Naive thymus-derived CD4-positive, alpha-beta T cell (primary cell): ENCODE measurements around the gene B3GALNT2. TPM values are rescaled to one million over a fixed set of nuclear protein-coding genes. Genes with fewer than 3 reads are reported as not detected.

ENCODE experiments used
- ATAC-seq: fragments of 150-1000 bp; cut with Tn5 transposase; 2 replicates; pipeline ENCODE4 v1.10.0; 2021; ENCODE audit warnings: mild to moderate bottlenecking, moderate library complexity
- CTCF ChIA-PET: fragments of 350-600 bp; sonication (Branson Sonifier 250); formaldehyde crosslinking; loops from one replicate; lab custom pipeline; 2021; ENCODE audit warnings: antibody characterized with exemption; lab: Charles Lee
- POLR2A ChIA-PET: fragments of 350-600 bp; sonication (Branson Sonifier 250); formaldehyde crosslinking; loops from one replicate; lab custom pipeline; 2021; ENCODE audit warnings: antibody characterized with exemption, inconsistent platforms; lab: Charles Lee
- DNase-seq, 9 donors: peaks; one replicate each; pipeline versions ENCODE4 v3.0.0 to v3.0.0-alpha.2; 2020 to 2022; ENCODE audit warnings: mixed read lengths in 1 of 9
- H3K27ac ChIP-seq: one replicate; pipeline ENCODE4 v1.7.0; 2013; ENCODE audit warnings: mild to moderate bottlenecking, low read depth, low read length, moderate library complexity
- H3K27me3 ChIP-seq, 2 donors: one replicate each; pipeline ENCODE4 v1.7.0; 2013; ENCODE audit warnings: low read length in 2 of 2, mild to moderate bottlenecking in 2 of 2, moderate library complexity in 2 of 2; ENCODE audit not compliant: control insufficient read depth in 2 of 2, insufficient read depth in 2 of 2
- H3K36me3 ChIP-seq, 3 experiments: 1 replicate in 2 of 3; 2 replicates in 1 of 3; pipeline ENCODE4 v1.7.0; 2013; ENCODE audit warnings: low read length in 3 of 3, mild to moderate bottlenecking in 3 of 3, moderate library complexity in 1 of 3; ENCODE audit not compliant: insufficient read depth in 3 of 3, control insufficient read depth in 2 of 3
- H3K4me1 ChIP-seq, 2 donors: one replicate each; pipeline ENCODE4 v1.7.0; 2013; ENCODE audit warnings: low read length in 2 of 2, mild to moderate bottlenecking in 2 of 2, moderate library complexity in 1 of 2; ENCODE audit not compliant: control insufficient read depth in 2 of 2, insufficient read depth in 2 of 2
- H3K4me3 ChIP-seq: 2 replicates; pipeline ENCODE4 v1.7.0; 2013; ENCODE audit warnings: mild to moderate bottlenecking, low read length
- H3K9me3 ChIP-seq, 3 experiments: 1 replicate in 2 of 3; 2 replicates in 1 of 3; pipeline ENCODE4 v1.7.0; 2013; ENCODE audit warnings: low read length in 3 of 3; ENCODE audit not compliant: control insufficient read depth in 2 of 3
- H3K27ac Mint-ChIP-seq, 9 donors: one replicate each; pipeline ENCODE4 v1.8.0; 2020 to 2022; ENCODE audit warnings: mixed read lengths in 9 of 9, mild to moderate bottlenecking in 8 of 9, moderate library complexity in 5 of 9, inconsistent platforms in 2 of 9
- H3K27me3 Mint-ChIP-seq, 5 donors: one replicate each; pipeline ENCODE4 v1.8.0; 2021 to 2022; ENCODE audit warnings: mixed read lengths in 5 of 5, mild to moderate bottlenecking in 1 of 5
- H3K36me3 Mint-ChIP-seq, 5 donors: one replicate each; pipeline ENCODE4 v1.8.0; 2020 to 2022; ENCODE audit warnings: mixed read lengths in 5 of 5, mild to moderate bottlenecking in 3 of 5, inconsistent platforms in 1 of 5
- H3K4me1 Mint-ChIP-seq, 7 donors: one replicate each; pipeline ENCODE4 v1.8.0; 2020 to 2022; ENCODE audit warnings: mixed read lengths in 7 of 7, mild to moderate bottlenecking in 3 of 7, inconsistent platforms in 1 of 7
- H3K4me3 Mint-ChIP-seq, 10 donors: one replicate each; pipeline ENCODE4 v1.8.0; 2020 to 2022; ENCODE audit warnings: mild to moderate bottlenecking in 10 of 10, mixed read lengths in 10 of 10, moderate library complexity in 6 of 10, inconsistent platforms in 2 of 10
- H3K9me3 Mint-ChIP-seq, 11 donors: one replicate each; pipeline ENCODE4 v1.8.0; 2020 to 2022; ENCODE audit warnings: mixed read lengths in 11 of 11, mild to moderate bottlenecking in 4 of 11, inconsistent platforms in 1 of 11, moderate library complexity in 1 of 11
- intact Hi-C, 2 donors: fragments of 100-400 bp; cut with micrococcal nuclease; formaldehyde crosslinking; loops; one replicate each; pipeline ENCODE4 v1.15.1; 2023
- polyA plus RNA-seq, 2 donors: library from polyadenylated mRNA; unstranded; fragments of 300-500 nt; fragmentation: Illumina TruSeq; gene quantifications; one replicate each; pipeline ENCODE4 v1.2.3, GENCODE V29; 2021
- total RNA-seq, 6 experiments: library from RNA in 5 of 6; stranded (reverse) in 5 of 6; gene quantifications; 1 replicate in 5 of 6; 2 replicates in 1 of 6; pipeline ENCODE4 v1.2.3 and lab custom pipeline; 2021 to 2026

Gene B3GALNT2
- total and polyA plus RNA-seq, 7 experiments from 2014 or later, result 4.3 to 10.1 (median 6.6) TPM

DNA sequence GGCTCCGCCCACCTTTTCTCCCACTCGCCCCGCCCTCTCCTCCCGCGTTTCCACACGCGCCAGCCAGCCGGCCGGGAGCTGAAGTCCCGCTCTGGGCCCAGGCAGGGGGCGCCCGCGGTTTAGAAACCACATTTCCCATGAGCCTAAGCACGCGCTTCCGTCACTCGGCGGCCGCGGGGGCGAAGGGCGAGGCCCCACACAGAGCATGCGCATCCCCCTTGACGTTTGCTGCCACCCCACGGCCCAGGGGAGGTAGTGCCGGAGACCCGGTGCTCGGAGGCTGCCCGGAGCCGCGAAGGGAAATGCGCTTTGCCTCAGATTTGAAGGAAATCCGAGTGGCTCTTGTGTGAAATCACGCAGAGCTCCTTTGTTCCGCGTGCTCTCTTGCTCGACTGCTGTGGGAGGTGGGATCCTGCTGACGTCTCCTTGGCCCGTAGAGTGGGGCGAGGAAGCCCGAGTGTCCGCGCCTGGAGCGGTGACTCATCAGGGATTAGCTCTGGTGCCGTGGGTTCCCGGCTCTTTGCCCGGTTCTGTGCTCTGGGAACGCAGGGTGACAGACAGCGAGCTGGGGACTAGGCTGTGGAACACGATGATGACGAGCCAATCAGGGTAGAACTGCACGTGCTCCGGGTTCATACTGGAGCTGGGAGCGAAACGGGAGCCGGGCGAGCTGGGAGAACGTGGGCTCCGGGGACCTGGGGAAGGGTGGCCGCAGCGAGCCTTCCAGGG is 406 bp upstream of the B3GALNT2 start:
- no peaks in the 10 kb centered on the region for H3K9me3 ChIP-seq
- H3K27me3 ChIP-seq, result no peaks in the 10 kb centered on the region
- CTCF ChIA-PET, result interaction anchor here (0.5 to 1.3 kb wide), 6 partner anchors 15 to 468 kb away, joined by 3 to 4 read pairs (median 4); no protein-coding TSS in a partner anchor
- Mint-ChIP-seq H3K27ac (peak overlapping the region; percentile 94 to 98 (median 97)), H3K27me3 (peaks cover 0 to 9% (median 0%) of the 10 kb centered on the region in 5 donors), H3K36me3 (peaks cover 0 to 3% (median 0%) of the 10 kb centered on the region in 5 donors), H3K9me3 (no peaks in the 10 kb centered on the region), H3K4me1 (peaks cover 4 to 28% (median 20%) of the 10 kb centered on the region in 7 donors), H3K4me3 (peak overlapping the region; percentile 83 to 98 (median 96))
- intact Hi-C loops, result loop anchor here (1.0 to 10.0 kb wide), 22 partner anchors 9 to 1291 kb away; partner anchors contain the start of genes COA6 (in 2 of the 2), RBM34 (in 2 of the 2), TARBP1 (in 2 of the 2) and TOMM20 (in 2 of the 2)
- POLR2A ChIA-PET, result interaction anchor here (0.5 to 2.6 kb wide), 11 partner anchors 9 to 1131 kb away, joined by 3 to 10 read pairs (median 3); partner anchors contain the start of genes COA6, LYST and TOMM20
- ATAC-seq (peak; percentile 93), DNase-seq (peak; percentile 95 to 99 (median 98))
- peak overlapping the region; percentile 90 for H3K27ac ChIP-seq
- H3K4me1 ChIP-seq, result peaks cover 0 to 9% of the 10 kb centered on the region in 2 donors
- peak overlapping the region; percentile 93 for H3K4me3 ChIP-seq
- no peaks in the 10 kb centered on the region for H3K36me3 ChIP-seq

DNA sequence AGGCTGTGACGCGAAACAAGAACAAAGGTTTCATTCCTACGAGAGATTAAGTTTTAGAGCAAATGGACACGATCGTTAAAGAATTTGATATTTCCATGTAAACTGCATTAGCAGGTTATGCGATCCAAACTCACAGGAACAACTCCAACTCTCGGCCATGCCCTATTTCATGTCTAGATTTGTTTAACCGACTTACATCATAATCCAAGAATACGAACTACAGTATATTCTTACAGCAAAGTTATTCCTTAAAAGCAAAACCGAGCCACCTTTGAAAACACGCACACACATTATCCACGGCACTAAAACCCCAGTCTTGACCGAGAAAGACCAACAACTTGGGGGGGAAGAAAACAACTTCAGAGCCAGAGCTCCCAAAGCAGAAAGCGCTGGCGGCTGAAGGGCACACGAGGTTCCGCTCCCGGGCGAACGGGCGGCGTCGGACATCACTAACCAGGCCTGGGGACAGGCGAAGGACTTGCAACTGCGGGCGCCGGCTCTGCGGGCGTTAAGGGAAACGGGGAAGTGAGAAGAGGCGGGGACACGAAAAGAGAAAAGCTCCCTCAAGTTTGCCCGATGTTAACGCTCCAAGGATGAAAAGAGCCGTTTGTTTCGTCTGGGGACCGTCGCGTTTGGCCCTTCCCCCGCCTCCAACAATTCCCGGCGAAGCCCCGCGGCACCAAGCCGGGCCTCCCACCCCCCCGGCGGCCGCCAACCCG is 690 bp downstream of the B3GALNT2 start:
- ATAC-seq, result no peak
- ChIA-PET CTCF (interaction anchor here (0.6 to 0.8 kb wide), 2 partner anchors 9 to 337 kb away, joined by 3 to 4 read pairs; no protein-coding TSS in a partner anchor), POLR2A (interaction anchor here (0.8 to 2.6 kb wide), 8 partner anchors 10 to 1130 kb away, joined by 3 to 10 read pairs (median 4); partner anchors contain the start of genes COA6, LYST and TOMM20)
- H3K27ac ChIP-seq, result peak overlapping the region; percentile 90
- Mint-ChIP-seq H3K4me3 (peak overlapping the region; percentile 83 to 98 (median 92)), H3K4me1 (peaks cover 4 to 28% (median 20%) of the 10 kb centered on the region in 7 donors), H3K27ac (peak overlapping the region in 8 of 9 donors; percentile 73 to 94 (median 84)), H3K27me3 (peaks cover 0 to 4% (median 0%) of the 10 kb centered on the region in 5 donors), H3K9me3 (no peaks in the 10 kb centered on the region), H3K36me3 (peaks cover 0 to 3% (median 0%) of the 10 kb centered on the region in 5 donors)
- intact Hi-C loops, result loop anchor here (1.0 to 10.0 kb wide), 23 partner anchors 10 to 1292 kb away; partner anchors contain the start of genes COA6 (in 2 of the 2), RBM34 (in 2 of the 2), TARBP1 (in 2 of the 2) and TOMM20 (in 2 of the 2)
- H3K4me1 ChIP-seq, result peaks cover 0 to 9% of the 10 kb centered on the region in 2 donors
- H3K36me3 ChIP-seq, result no peaks in the 10 kb centered on the region
- no peaks in the 10 kb centered on the region for H3K9me3 ChIP-seq
- H3K27me3 ChIP-seq, result no peaks in the 10 kb centered on the region
- DNase-seq, result peak in 6 of 9 donors; percentile 8 to 41 (median 14)
- peak overlapping the region; percentile 93 for H3K4me3 ChIP-seq

DNA sequence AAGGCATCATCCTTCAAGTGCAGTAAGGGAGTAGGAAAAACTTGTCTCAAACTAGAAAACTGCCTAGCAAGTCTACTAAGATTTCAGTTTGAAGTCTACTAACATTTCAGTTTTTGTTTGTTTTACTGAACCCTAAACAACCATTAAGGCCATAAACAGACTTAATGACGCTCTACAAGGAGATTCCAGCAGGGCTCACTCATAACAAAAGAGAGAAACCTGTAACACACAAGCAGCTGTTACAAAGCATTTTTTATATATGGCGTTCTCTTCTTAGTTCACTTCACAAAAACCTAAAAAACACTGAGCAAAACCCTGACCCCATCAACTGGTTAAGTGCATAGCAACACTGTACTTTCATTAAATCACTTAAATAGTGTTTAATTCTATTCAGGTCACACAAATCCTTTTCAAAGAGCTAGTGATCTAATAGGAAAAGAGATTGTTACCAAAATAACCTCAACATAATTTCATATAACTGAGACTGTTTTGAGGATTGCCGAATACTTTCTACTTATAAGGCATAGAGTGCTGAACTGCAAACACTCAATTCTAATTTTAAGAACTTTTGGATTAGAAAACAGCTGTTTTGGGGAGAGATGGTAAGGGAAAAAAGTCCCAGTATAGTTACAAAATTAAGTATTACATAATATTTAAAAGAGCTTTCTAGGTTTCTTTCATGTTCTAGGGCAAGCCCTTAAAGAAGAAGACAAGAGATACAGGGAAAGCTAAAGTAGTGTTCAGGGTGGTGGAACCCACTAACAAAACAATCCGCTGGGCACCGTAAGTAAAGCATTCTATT is 1.4 kb downstream of the B3GALNT2 start:
- peak overlapping the region; percentile 90 for H3K27ac ChIP-seq
- ATAC-seq, result no peak
- CTCF ChIA-PET, result no interaction called here

DNA sequence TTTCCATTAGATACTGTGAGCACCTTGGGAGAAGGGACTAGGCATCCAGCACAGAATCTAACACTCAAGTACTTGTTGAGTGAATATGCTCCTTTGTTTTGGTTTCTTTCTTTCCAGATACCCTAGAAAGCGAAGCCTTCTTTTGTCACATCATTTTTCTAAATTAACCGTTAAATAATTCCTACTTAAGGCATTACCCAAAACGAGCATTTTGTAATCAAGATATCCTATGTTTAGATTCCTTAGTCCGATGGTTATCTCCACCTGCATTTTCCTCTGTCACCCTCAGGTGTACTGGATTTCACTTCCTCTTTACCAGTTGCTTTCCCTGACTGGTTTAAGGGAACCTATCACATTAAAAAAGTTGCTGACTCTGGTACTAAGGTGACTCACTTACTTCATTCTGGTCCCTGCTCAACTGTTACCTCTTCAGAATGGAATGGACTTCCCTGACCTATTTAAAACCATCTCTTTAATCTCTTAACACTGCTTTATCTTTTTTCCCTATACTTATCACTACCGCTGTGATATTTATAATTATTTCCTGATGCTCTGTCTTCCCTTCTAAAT is 3.2 kb downstream of the B3GALNT2 start:
- H3K4me3 Mint-ChIP-seq, result no peak overlapping the region
- Histone ChIP-seq H3K27ac (no peak overlapping the region), H3K27me3 (no peaks in the 10 kb centered on the region), H3K36me3 (no peaks in the 10 kb centered on the region), H3K4me1 (peaks cover 0 to 9% of the 10 kb centered on the region in 2 donors), H3K4me3 (no peak overlapping the region), H3K9me3 (no peaks in the 10 kb centered on the region)
- peaks cover 0 to 3% (median 0%) of the 10 kb centered on the region in 5 donors for H3K36me3 Mint-ChIP-seq
- peaks cover under 1 to 28% (median 15%) of the 10 kb centered on the region in 7 donors for H3K4me1 Mint-ChIP-seq
- POLR2A ChIA-PET, result no interaction called here
- DNase-seq (no peak), ATAC-seq (no peak)
- no peak overlapping the region for H3K27ac Mint-ChIP-seq
- CTCF ChIA-PET, result no interaction called here
- no peaks in the 10 kb centered on the region for H3K9me3 Mint-ChIP-seq
- H3K27me3 Mint-ChIP-seq, result no peaks in the 10 kb centered on the region
- intact Hi-C loops, result loop anchor here (5.0 to 10.0 kb wide), 6 partner anchors 249 to 1104 kb away; partner anchors contain the start of genes HEATR1 (in 1 of the 2) and IRF2BP2 (in 1 of the 2)

More for the DNA sequence above, 1.4 kb downstream of the B3GALNT2 start:
- H3K36me3 ChIP-seq, result no peaks in the 10 kb centered on the region
- H3K27me3 ChIP-seq, result no peaks in the 10 kb centered on the region
- H3K36me3 Mint-ChIP-seq, result peaks cover 0 to 3% (median 0%) of the 10 kb centered on the region in 5 donors
- H3K27ac Mint-ChIP-seq, result peak overlapping the region in 8 of 9 donors; percentile 73 to 94 (median 84)
- H3K27me3 Mint-ChIP-seq, result peaks cover 0 to 4% (median 0%) of the 10 kb centered on the region in 5 donors
- H3K4me3 ChIP-seq, result peak overlapping the region; percentile 93
- DNase-seq, result peak in 2 of 9 donors; percentile 9 to 18
- H3K4me1 Mint-ChIP-seq, result peaks cover 4 to 28% (median 20%) of the 10 kb centered on the region in 7 donors
- intact Hi-C loops, result loop anchor here (1.0 to 10.0 kb wide), 7 partner anchors 10 to 1102 kb away; partner anchors contain the start of genes HEATR1 (in 1 of the 2) and IRF2BP2 (in 1 of the 2)
- H3K4me1 ChIP-seq, result peaks cover 0 to 9% of the 10 kb centered on the region in 2 donors
- peak overlapping the region; percentile 83 to 98 (median 92) for H3K4me3 Mint-ChIP-seq
- H3K9me3 Mint-ChIP-seq, result no peaks in the 10 kb centered on the region
- no peaks in the 10 kb centered on the region for H3K9me3 ChIP-seq
- POLR2A ChIA-PET, result interaction anchor here (1.0 kb wide), 2 partner anchors 43 to 1129 kb away, joined by 3 to 5 read pairs; partner anchors contain the start of gene COA6

GRCh38 chr1:235495551-235495950 is 8.7 kb downstream of the B3GALNT2 start:
- no peak overlapping the region for H3K27ac Mint-ChIP-seq
- Histone ChIP-seq H3K4me3 (no peak overlapping the region), H3K4me1 (peaks cover 0 to 6% of the 10 kb centered on the region in 2 donors), H3K27ac (no peak overlapping the region), H3K9me3 (no peaks in the 10 kb centered on the region), H3K36me3 (peaks cover 0 to 8% (median 3%) of the 10 kb centered on the region in 3 experiments), H3K27me3 (no peaks in the 10 kb centered on the region)
- ATAC-seq (no peak), DNase-seq (no peak)
- CTCF ChIA-PET, result no interaction called here
- peaks cover 9 to 16% (median 10%) of the 10 kb centered on the region in 7 donors for H3K4me1 Mint-ChIP-seq
- H3K4me3 Mint-ChIP-seq, result no peak overlapping the region
- POLR2A ChIA-PET, result no interaction called here
- intact Hi-C loops, result no loop called here
- peaks cover 9 to 31% (median 12%) of the 10 kb centered on the region in 5 donors for H3K36me3 Mint-ChIP-seq
- no peaks in the 10 kb centered on the region for H3K27me3 Mint-ChIP-seq
- H3K9me3 Mint-ChIP-seq, result no peaks in the 10 kb centered on the region
